Uterus (tissue), 4 donors: ENCODE results near the gene SIRT4. TPM values are rescaled to one million over a fixed set of nuclear protein-coding genes. Genes with fewer than 3 reads are reported as not detected.

Experiments
- DNase-seq, 2 donors: peaks; one replicate each; pipeline ENCODE4 v3.0.0-alpha.2; 2019 to 2020
- H3K27ac ChIP-seq, 2 donors: fragments of 200-600 bp; sonication (generic); 1 replicate in 1 of 2; 2 replicates in 1 of 2; pipeline ENCODE4 v1.5.1; 2016 to 2018
- H3K27me3 ChIP-seq, 2 donors: fragments of 200-600 bp; sonication (generic); one replicate each; pipeline ENCODE4 v1.5.1; 2018 to 2019; ENCODE audit warnings: control low read depth in 1 of 2
- H3K36me3 ChIP-seq, 2 donors: fragments of 200-600 bp; sonication (generic); one replicate each; pipeline ENCODE4 v1.5.1; 2019; ENCODE audit warnings: control low read depth in 1 of 2
- H3K4me1 ChIP-seq, 2 donors: fragments of 200-600 bp; sonication (generic); one replicate each; pipeline ENCODE4 v1.5.1; 2018 to 2019; ENCODE audit warnings: control low read depth in 1 of 2
- H3K4me3 ChIP-seq, 2 donors: fragments of 200-600 bp; sonication (generic); 1 replicate in 1 of 2; 2 replicates in 1 of 2; pipeline ENCODE4 v1.5.1; 2018 to 2019; ENCODE audit warnings: mild to moderate bottlenecking in 1 of 2
- H3K9me3 ChIP-seq, 2 donors: fragments of 200-600 bp; sonication (generic); one replicate each; pipeline ENCODE4 v1.5.1; 2019; ENCODE audit warnings: control low read depth in 1 of 2
- POLR2A ChIP-seq, 2 donors: fragments of 450-650 bp; IDR thresholded peaks; one replicate each; pipeline ENCODE4 v1.6.1; 2016; ENCODE audit warnings: antibody characterized with exemption in 2 of 2, mild to moderate bottlenecking in 1 of 2, moderate library complexity in 1 of 2
- intact Hi-C: fragments of 100-400 bp; cut with DNase I; formaldehyde crosslinking; loops from one replicate; pipeline ENCODE4 v1.15.1; 2023; ENCODE audit warnings: low total_unique reads
- total RNA-seq, 4 donors: library from RNA; depleted of rRNA in 3 of 4; stranded (reverse); fragments of >200 nt in 3 of 4; gene quantifications; one replicate each; pipeline versions ENCODE4 v1.1.0 to v1.2.4, GENCODE V29; 2014 to 2023
- TF ChIP-seq, protein P1 (sequence below), 4 experiments: fragments of 200-600 bp in 2 of 4; fragments of 450-650 bp in 2 of 4; sonication (generic) in 2 of 4; IDR thresholded peaks; one replicate each; pipeline ENCODE4 v1.5.1; 2016 to 2019; ENCODE audit warnings: antibody characterized with exemption in 4 of 4, mild to moderate bottlenecking in 2 of 4, moderate library complexity in 1 of 4
- donor health status: DM: yes; HTN: yes; CAD: no.

Gene SIRT4
- total RNA-seq, 4 donors from 2014 or later, result 1.2 to 4.1 (median 1.5) TPM; not detected in 1

DNA sequence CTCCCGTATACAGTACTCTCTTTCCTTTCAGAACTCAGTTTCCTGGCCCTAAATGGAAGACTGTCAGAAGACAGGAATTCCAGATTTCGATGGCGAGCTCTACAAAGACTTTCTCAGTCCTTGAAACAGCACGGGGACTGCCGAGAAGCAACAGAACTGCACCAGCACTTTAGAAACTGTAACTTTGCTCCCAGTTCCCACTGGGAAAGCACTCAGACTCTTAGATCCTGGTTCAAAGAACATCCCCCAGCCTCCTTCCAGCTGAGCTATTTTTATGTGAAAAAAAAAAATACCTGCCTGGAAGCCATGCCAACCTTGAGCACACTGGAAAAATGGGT, 38.4 kb upstream of the SIRT4 start:
- no peaks in the 10 kb centered on the region for H3K36me3 ChIP-seq
- H3K27ac ChIP-seq, result peak overlapping the region; percentile 97
- peak overlapping the region; percentile 79 to 100 for H3K4me3 ChIP-seq
- no peak for DNase-seq
- H3K9me3 ChIP-seq, result no peaks in the 10 kb centered on the region
- H3K4me1 ChIP-seq, result peaks cover 0 to 6% of the 10 kb centered on the region in 2 donors
- TF ChIP-seq, protein P1, sequence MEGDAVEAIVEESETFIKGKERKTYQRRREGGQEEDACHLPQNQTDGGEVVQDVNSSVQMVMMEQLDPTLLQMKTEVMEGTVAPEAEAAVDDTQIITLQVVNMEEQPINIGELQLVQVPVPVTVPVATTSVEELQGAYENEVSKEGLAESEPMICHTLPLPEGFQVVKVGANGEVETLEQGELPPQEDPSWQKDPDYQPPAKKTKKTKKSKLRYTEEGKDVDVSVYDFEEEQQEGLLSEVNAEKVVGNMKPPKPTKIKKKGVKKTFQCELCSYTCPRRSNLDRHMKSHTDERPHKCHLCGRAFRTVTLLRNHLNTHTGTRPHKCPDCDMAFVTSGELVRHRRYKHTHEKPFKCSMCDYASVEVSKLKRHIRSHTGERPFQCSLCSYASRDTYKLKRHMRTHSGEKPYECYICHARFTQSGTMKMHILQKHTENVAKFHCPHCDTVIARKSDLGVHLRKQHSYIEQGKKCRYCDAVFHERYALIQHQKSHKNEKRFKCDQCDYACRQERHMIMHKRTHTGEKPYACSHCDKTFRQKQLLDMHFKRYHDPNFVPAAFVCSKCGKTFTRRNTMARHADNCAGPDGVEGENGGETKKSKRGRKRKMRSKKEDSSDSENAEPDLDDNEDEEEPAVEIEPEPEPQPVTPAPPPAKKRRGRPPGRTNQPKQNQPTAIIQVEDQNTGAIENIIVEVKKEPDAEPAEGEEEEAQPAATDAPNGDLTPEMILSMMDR (IDR thresholded peaks at IDR 0.05), result no peak
- TF ChIP-seq POLR2A (IDR thresholded peaks at IDR 0.05), result no peak
- intact Hi-C loops, result loop anchor here (2.0 kb wide), 1 partner anchor 35 kb away; no protein-coding TSS in a partner anchor
- H3K27me3 ChIP-seq, result no peaks in the 10 kb centered on the region

DNA sequence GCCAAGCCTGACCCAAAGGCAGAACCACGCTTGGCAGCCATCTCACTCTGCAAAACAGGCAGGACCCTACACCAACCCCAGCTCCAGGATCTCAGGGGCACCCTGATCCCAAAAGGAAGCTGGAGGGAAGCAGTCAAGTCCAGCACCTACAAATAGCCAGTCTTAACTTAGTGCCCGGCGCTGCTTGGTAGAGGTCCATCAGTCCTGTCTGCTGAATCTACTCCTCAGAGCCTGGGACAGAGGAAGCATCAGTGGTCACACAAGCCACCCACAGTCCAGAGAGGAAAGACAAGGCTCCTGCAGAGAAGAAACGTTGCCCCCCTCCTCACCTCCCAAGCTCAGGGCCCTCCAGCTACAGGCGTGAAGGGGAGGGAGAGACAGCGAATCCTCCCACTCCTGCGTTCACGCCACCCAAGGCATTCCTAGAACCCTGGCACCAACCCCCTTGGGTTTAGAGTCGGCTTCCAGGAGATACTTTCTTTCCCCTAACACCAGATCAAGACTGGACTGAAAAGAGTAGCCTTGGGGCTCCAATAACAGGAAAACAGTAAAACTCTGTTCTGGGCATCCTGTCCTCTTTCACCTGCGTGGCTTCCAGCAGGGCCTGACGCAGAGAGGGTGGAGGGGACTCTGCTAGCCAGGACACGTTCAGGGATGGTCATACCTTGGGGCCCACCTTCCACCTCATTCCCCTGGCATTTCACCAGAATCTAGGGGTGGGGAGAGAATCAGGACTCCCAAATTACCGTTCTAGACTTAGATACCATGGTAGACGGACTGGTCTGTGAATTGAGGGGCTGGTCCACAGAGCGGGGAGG, 37.8 kb upstream of the SIRT4 start:
- Histone ChIP-seq H3K27ac (peak overlapping the region; percentile 97), H3K27me3 (no peaks in the 10 kb centered on the region), H3K36me3 (no peaks in the 10 kb centered on the region), H3K9me3 (no peaks in the 10 kb centered on the region), H3K4me1 (peaks cover 0 to 6% of the 10 kb centered on the region in 2 donors), H3K4me3 (peak overlapping the region; percentile 79 to 100)
- peak in 1 of 2 donors; percentile 36 for DNase-seq
- intact Hi-C loops, result loop anchor here (2.0 kb wide), 1 partner anchor 35 kb away; no protein-coding TSS in a partner anchor
- TF ChIP-seq, protein P1 (IDR thresholded peaks at IDR 0.05), result no peak
- TF ChIP-seq POLR2A (IDR thresholded peaks at IDR 0.05), result no peak

DNA sequence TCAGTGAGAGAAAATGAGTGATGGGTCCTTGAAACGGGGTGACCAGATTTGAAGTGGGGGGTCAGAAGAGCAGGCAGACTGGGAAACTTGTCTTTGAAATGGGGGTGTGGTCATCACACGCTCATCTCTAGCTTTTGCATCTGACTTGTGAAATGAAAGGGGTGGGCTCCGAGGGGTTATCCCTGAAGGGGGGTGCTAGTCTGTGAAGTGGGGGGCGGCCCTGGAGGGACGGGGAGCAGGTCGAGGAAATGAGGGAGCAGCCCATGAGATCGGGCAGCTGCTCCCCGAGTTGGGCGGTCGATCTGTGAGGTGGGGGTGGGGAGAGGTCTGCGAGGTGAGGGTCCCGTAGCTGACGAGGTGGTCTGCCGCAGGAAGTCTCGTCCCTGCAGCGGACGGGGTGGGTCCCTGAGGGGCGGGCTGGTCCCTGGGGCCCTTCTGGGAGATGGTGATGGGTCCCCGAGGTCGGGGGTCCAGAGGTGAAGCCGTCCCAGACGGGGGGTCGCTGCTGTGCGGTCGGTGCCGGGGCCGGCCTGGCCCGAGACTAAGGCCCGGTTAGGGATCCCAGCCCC, 37.1 kb upstream of the SIRT4 start:
- H3K27ac ChIP-seq, result peak overlapping the region; percentile 97
- TF ChIP-seq, protein P1 (IDR thresholded peaks at IDR 0.05), result no peak
- TF ChIP-seq POLR2A (IDR thresholded peaks at IDR 0.05), result no peak
- intact Hi-C loops, result loop anchor here (2.0 kb wide), 1 partner anchor 36 kb away; no protein-coding TSS in a partner anchor
- H3K4me3 ChIP-seq, result peak overlapping the region; percentile 79 to 100
- peak in 1 of 2 donors; percentile 47 for DNase-seq
- H3K36me3 ChIP-seq, result no peaks in the 10 kb centered on the region
- H3K4me1 ChIP-seq, result peaks cover 0 to under 1% of the 10 kb centered on the region in 2 donors
- H3K9me3 ChIP-seq, result no peaks in the 10 kb centered on the region
- H3K27me3 ChIP-seq, result no peaks in the 10 kb centered on the region

DNA sequence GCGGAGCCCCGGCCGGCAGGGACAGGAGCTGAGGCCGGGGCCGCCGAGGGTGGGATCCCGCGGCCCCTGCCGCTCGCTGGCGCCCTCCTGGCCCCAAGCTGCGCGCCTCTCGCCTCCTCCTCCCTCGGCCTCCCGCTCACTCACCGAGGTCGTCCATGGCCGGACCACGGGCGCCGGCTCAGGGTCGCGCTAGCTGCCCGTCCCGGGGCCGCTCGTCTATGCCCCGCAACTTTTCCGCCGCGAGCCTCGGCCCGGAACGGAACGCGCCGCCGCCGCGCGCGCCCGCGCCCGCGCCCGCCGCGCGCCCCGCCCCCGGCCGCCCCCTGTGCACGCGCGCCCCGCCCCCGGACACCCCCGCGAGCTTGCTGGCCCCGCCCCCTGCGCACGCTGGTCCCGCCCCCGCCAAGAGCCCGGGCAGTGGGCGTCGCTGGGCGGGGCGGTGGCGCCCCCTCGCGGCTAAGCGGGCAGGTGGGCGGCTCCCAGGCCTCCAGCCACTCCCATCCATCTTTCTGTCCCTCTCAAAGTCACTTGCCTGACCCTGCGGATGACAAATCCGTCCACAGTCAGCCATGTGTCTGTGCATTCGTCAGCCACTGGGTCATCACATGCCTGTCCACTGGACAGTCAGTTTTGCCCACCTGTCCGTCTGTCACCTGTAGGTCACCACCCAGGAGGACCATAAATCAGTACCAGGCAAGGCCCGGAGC, 36.5 kb upstream of the SIRT4 start, which contains the start of gene PXN:
Gene PXN (minus strand): TSS at position 258 of the 707 bp plus-strand sequence. CDS start 101 bp downstream, at position 157.
- no peaks in the 10 kb centered on the region for H3K4me1 ChIP-seq
- H3K4me3 ChIP-seq, result peak within 1 kb of the TSS; percentile 79 to 100
- peak; percentile 84 to 89 for DNase-seq
- peak; percentile 74 to 88 for TF ChIP-seq POLR2A (IDR thresholded peaks at IDR 0.05)
- TF ChIP-seq, protein P1 (IDR thresholded peaks at IDR 0.05), result peak; percentile 83 to 96 (median 92)
- H3K27me3 ChIP-seq, result no peaks in the 10 kb centered on the region
- peak within 1 kb of the TSS; percentile 97 for H3K27ac ChIP-seq
- no peaks in the 10 kb centered on the region for H3K9me3 ChIP-seq
- no peaks in the 10 kb centered on the region for H3K36me3 ChIP-seq
- intact Hi-C loops, result loop anchor here (2.0 kb wide), 1 partner anchor 37 kb away; no protein-coding TSS in a partner anchor
